Peyer's patch (tissue), 4 donors: Measurements from ENCODE around the gene VAV2.

Source experiments
- CTCF ChIP-seq, 6 experiments: fragments of 450-650 bp in 4 of 6; fragments of 200-600 bp in 2 of 6; sonication (generic) in 1 of 6; IDR thresholded peaks; one replicate each; pipeline ENCODE4 v1.5.1; 2017 to 2019; ENCODE audit warnings: antibody characterized with exemption in 6 of 6, mild to moderate bottlenecking in 3 of 6, moderate library complexity in 1 of 6
- POLR2A ChIP-seq, 2 donors: fragments of 450-650 bp; IDR thresholded peaks; one replicate each; pipeline ENCODE4 v1.5.1; 2017; ENCODE audit warnings: antibody characterized with exemption in 2 of 2, mild to moderate bottlenecking in 2 of 2, moderate library complexity in 2 of 2

GRCh38 chr9:133973111-133973790, 18.9 kb downstream of the VAV2 start:
- TF ChIP-seq CTCF (IDR thresholded peaks at IDR 0.05) = no peak
- TF ChIP-seq POLR2A (IDR thresholded peaks at IDR 0.05) = peak in 1 of 2 donors; percentile 50
